GM18858 (cell line): ENCODE measurements around the gene CASP2.
A peak's percentile ranks its signal among the peaks of the same experiment; 100 is the strongest.
"Not testable (repeated sequence)": the region's sequence is repeated elsewhere in the genome, so short reads cannot be mapped to it uniquely, and the experiment has no call there.

Experiments
- ATAC-seq: cut with Tn5 transposase; IDR thresholded peaks from one replicate; pipeline ENCODE4 v1.9.1; 2021; ENCODE audit not compliant: unreplicated experiment

Gene CASP2

DNA sequence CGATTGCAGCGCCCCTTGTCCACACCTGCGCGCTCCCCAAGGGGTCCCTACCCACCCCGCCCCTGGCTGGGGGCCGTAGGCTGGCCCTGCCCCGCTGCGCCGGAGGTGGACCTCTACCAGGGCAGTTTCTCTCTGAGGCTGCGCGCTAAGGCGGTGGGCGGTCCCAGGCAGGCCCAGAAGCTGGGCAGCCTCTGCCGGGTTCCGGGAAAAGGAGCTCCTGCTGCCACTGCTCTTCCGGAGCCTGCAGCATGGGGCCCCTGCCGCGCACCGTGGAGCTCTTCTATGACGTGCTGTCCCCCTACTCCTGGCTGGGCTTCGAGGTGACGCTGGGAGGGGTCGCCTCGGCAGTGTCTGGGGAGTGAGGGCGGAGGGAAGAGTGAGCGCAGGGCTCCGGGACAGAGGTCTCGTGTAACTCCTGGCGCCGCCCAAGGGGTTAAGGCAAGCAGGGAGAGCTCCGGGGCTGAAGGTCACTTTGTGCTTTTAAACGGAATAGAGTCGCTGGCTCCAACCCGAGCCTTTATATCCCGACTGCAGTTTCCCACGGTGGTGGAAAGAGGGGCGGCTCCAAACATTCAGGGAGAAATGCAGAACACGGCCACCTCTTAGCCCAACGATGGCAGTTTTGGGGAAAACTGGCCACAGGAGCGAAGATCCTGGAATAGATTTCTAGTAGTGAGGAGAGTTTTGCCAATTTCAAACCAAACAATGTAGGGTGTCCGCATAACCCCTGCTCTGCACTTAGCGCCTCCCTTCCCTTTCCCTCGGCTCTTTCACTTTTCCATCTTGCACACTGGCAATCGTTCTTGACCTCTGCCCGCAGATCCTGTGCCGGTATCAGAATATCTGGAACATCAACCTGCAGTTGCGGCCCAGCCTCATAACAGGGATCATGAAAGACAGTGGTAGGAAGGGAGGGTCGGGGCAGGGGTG is 24.6 kb upstream of the CASP2 start, which contains the start of gene GSTK1:
GSTK1 (plus strand) TSS at position 176 of the 930 bp plus-strand sequence; CDS start at position 249, 73 bp downstream.
- peak; percentile 92 for ATAC-seq

- ATAC-seq = not testable (repeated sequence)
Measured at GRCh38 chr7:143264196-143264568, 24.0 kb upstream of the CASP2 start.

- ATAC-seq = no peak
Measured at GRCh38 chr7:143265017-143265693, 23.0 kb upstream of the CASP2 start.

GRCh38 chr7:143269251-143269650 is 18.9 kb upstream of the CASP2 start:
- ATAC-seq = no peak

GRCh38 chr7:143271240-143271639 is 16.9 kb upstream of the CASP2 start:
- ATAC-seq = no peak

DNA sequence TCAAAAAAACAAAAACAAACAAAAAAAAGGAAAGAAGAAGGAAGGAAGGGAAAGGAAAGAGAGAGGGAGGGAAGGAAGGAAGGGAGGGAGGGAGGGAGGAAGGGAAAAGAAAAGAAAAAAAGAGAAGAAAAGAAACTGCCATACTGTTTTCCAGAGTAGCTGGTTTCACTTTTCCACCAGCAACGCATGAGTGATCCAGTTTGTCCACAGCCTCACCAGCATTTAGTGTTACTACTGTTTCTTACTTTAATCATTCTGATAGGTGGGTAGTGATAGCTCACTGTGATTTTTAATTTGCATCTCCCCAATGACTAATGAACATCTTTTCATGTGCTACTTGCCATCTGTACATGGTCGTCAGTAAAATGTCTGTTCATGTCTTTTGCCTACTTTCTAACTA is 15.3 kb upstream of the CASP2 start:
- no peak for ATAC-seq

- ATAC-seq = no peak
Measured at GRCh38 chr7:143279186-143280098, 8.7 kb upstream of the CASP2 start.

GRCh38 chr7:143280160-143280559 is 8.0 kb upstream of the CASP2 start:
- no peak for ATAC-seq

DNA sequence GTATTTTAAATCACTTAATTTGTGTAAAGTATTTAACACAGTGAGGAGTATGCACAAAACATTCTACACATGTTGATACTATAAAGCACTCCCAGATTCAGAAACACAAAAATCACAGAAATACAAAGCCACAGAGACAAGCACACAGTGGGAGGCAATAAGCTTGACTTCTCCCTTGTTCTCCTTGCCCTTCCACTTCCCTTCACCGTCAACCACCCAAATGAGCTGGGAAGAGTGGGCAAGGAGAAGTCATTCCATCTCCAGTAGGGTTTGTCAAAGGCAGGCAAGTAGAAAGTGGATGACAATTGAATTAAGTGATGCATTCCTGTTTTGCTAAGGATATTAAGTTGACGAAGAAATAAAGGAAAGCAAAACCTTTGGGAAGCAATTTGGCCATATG is 7.6 kb upstream of the CASP2 start:
- no peak for ATAC-seq

DNA sequence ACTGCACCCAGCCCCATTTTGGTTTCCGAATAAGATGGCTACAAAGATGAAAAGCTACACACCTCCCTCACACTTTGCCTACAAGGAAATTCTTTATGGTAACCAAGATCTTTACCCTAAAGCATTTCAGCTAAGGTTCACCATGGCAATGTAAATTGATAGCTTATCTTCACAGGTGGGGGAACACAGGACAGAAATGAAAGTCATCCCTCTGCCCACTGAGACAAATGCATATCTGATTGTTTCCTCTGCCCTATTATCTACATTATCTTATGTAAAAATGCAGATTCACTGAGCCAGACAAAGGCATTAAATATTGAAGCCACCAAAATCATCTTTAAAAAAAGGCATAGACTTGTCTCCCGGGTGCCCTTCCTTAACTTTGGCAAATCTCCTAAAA is 6.6 kb upstream of the CASP2 start:
- ATAC-seq = no peak

GRCh38 chr7:143282124-143282523 is 6.0 kb upstream of the CASP2 start:
- ATAC-seq = no peak

- ATAC-seq = no peak
Measured at GRCh38 chr7:143283381-143283780, 4.8 kb upstream of the CASP2 start.

GRCh38 chr7:143284591-143285469 is 3.3 kb upstream of the CASP2 start, which contains the start of gene TMEM139:
Gene TMEM139, plus strand, starts transcription at chr7:143284958. Its CDS starts 1,000 bp downstream, at chr7:143285958.
- ATAC-seq = no peak

- ATAC-seq = no peak
Measured at GRCh38 chr7:143285470-143285778, 2.7 kb upstream of the CASP2 start.

DNA sequence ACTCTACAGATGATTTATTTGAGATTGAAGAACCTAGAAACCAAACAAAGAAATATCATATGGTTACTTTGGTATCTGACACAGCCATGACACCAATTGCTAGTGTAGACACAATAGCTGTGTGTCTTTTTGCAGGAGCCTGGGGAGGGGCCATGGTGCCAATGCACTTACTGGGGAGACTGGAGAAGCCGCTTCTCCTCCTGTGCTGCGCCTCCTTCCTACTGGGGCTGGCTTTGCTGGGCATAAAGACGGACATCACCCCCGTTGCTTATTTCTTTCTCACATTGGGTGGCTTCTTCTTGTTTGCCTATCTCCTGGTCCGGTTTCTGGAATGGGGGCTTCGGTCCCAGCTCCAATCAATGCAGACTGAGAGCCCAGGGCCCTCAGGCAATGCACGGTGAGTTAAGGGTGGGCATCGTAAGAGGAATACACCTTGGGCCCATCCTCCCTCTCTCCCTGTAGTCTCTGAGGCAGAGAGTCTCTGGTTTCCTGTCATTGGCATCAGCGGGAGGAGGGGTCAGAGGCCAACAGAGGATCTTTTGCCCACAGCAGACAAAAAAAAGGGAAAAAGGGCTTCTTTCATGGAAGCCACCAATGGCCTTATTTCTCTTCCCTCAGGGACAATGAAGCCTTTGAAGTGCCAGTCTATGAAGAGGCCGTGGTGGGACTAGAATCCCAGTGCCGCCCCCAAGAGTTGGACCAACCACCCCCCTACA is 2.2 kb upstream of the CASP2 start:
- ATAC-seq = no peak

DNA sequence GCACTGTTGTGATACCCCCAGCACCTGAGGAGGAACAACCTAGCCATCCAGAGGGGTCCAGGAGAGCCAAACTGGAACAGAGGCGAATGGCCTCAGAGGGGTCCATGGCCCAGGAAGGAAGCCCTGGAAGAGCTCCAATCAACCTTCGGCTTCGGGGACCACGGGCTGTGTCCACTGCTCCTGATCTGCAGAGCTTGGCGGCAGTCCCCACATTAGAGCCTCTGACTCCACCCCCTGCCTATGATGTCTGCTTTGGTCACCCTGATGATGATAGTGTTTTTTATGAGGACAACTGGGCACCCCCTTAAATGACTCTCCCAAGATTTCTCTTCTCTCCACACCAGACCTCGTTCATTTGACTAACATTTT is 1.6 kb upstream of the CASP2 start:
- no peak for ATAC-seq

DNA sequence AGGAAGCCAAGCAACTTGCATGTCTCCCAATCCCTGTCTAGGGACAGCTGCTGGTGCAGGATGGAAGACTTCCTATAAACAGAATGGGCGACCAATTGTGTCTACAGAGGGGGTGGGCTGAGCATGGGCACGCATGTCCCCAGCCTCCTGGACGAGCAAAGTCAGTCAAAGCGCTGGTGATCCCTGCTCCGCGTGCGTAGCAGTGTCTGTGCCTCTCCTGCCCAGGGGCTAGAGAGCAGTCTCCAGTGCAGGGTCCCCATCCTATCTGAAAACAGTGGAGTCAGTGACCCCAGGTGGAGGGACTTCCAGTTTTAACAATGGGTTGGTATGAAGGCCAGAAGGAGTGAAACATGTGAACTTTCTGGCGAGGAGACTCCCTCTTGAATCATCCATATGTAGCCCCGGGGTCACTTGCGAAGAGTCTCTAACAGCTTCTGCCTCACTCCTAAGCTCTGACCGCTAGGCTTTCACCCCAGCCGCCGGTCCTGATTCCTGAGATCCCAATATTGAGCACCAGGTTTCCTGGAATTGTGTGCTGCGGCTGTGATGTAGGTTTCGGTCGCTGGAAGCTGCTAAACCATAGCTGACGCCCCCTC is 714 bp upstream of the CASP2 start:
- no peak for ATAC-seq

GRCh38 chr7:143288836-143289235 is 685 bp downstream of the CASP2 start:
- ATAC-seq = no peak

DNA sequence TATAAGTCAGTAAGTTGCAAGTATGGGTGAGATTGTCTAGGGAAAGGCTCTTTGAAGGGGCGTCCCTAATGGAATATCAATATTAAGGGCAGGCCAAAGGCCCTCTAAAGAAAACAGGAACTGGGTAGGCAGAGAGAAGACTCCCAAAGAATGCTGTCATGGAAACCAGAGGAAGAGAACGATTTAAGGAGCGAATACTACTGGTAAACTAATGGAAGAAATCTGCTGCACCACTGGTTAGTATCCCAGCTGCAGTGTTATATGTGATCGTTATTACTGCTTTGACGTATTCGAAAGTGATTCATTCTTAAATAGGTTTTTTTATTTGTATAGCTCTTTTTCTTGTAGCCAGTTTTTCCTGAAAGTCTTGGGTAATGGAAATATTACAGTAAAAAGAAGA is 1.3 kb downstream of the CASP2 start:
- ATAC-seq = no peak
